Measurements from ENCODE around the gene SPEM2.

Gene SPEM2

DNA sequence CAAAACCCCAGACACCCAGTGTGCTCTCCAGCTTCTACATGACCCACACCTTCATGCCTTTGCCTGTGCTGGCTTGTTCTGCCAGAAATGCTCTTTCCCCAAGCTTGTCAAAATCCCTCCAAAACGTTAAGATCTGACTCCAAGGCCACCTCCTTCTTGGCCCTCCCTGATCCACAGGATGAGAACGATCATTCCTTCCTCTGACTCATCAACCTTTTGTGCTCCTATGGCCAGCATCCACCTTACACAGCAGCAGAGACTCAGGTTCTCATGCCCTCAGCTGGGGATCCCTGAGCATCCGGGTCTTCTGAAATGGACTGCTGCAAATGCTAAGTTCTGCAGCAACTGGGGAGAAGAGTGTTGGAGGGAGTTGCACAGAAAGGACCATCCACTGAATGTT, 51.1 kb downstream of the SPEM2 start:
- TF ChIP-seq, protein P1, sequence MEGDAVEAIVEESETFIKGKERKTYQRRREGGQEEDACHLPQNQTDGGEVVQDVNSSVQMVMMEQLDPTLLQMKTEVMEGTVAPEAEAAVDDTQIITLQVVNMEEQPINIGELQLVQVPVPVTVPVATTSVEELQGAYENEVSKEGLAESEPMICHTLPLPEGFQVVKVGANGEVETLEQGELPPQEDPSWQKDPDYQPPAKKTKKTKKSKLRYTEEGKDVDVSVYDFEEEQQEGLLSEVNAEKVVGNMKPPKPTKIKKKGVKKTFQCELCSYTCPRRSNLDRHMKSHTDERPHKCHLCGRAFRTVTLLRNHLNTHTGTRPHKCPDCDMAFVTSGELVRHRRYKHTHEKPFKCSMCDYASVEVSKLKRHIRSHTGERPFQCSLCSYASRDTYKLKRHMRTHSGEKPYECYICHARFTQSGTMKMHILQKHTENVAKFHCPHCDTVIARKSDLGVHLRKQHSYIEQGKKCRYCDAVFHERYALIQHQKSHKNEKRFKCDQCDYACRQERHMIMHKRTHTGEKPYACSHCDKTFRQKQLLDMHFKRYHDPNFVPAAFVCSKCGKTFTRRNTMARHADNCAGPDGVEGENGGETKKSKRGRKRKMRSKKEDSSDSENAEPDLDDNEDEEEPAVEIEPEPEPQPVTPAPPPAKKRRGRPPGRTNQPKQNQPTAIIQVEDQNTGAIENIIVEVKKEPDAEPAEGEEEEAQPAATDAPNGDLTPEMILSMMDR (IDR thresholded peaks at IDR 0.05; ENCODE audit: extremely low read depth, insufficient read depth, missing control alignments) = no peak
- no peak for DNase-seq (ENCODE audit: low spot score)
- in situ Hi-C loops (cut with MboI; ENCODE audit: low pct_unique_long_range_greater_than_20kb, low sequenced_read_pairs, unreplicated experiment) = no loop called here

GRCh38 chr17:7476951-7477350, 51.5 kb downstream of the SPEM2 start:
- DNase-seq (ENCODE audit: low spot score) = no peak
- TF ChIP-seq, protein P1 (IDR thresholded peaks at IDR 0.05; ENCODE audit: extremely low read depth, insufficient read depth, missing control alignments) = no peak
- in situ Hi-C loops (cut with MboI; ENCODE audit: low pct_unique_long_range_greater_than_20kb, low sequenced_read_pairs, unreplicated experiment) = no loop called here

Data from GM13977 (cell line).